A673 (cell line): ENCODE data around the gene TRAF3IP3.

ENCODE experiments used
- EZH2 ChIP-seq: fragments of 200-600 bp; sonication (generic); IDR thresholded peaks from 2 replicates; pipeline ENCODE4 v1.6.1; 2017; ENCODE audit warnings: borderline replicate concordance, low read depth, mild to moderate bottlenecking, mixed read lengths, antibody characterized with exemption, low read length; ENCODE audit not compliant: poor library complexity, severe bottlenecking
- TF ChIP-seq, protein P1 (sequence below): fragments of 300-800, 200-600 bp; sonication (generic); conservative IDR thresholded peaks from 2 replicates; pipeline ENCODE4 v1.5.1; 2017; ENCODE audit warnings: low read depth, mild to moderate bottlenecking, antibody characterized with exemption, low read length, moderate library complexity, mixed read lengths

DNA sequence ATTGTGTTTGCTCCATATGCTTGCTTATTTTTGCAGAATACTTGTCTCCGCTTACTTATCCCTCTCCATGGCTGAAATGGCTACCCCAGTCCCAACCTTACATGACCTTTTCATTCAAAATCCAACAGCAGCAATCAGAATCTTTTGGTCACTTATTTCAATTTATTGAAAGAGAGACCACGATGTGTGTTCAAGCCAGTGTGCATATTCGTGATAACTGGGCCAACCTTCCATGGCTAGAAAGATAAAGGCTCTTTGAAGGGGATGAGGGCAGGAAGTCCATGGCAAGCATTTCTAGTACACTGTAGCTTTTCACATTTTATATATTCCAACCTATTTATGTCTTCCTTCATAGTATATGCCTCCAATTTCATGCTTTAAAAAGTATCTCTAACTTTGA lies 28.1 kb upstream of the TRAF3IP3 start:
- TF ChIP-seq, protein P1, sequence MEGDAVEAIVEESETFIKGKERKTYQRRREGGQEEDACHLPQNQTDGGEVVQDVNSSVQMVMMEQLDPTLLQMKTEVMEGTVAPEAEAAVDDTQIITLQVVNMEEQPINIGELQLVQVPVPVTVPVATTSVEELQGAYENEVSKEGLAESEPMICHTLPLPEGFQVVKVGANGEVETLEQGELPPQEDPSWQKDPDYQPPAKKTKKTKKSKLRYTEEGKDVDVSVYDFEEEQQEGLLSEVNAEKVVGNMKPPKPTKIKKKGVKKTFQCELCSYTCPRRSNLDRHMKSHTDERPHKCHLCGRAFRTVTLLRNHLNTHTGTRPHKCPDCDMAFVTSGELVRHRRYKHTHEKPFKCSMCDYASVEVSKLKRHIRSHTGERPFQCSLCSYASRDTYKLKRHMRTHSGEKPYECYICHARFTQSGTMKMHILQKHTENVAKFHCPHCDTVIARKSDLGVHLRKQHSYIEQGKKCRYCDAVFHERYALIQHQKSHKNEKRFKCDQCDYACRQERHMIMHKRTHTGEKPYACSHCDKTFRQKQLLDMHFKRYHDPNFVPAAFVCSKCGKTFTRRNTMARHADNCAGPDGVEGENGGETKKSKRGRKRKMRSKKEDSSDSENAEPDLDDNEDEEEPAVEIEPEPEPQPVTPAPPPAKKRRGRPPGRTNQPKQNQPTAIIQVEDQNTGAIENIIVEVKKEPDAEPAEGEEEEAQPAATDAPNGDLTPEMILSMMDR, result no peak
- TF ChIP-seq EZH2, result no peak
